ENCODE measurements around the gene FAM163A.

GRCh38 chr1:179813626-179814545 lies 70.8 kb downstream of the FAM163A start:
- no peak for TF ChIP-seq CTCF (IDR thresholded peaks at IDR 0.05)
- no peak for TF ChIP-seq POLR2A (IDR thresholded peaks at IDR 0.05)
